Lower leg skin (tissue), 3 donors: ENCODE results near the gene CASS4.

Source experiments
- CTCF ChIP-seq, 3 donors: fragments of 450-650 bp; IDR thresholded peaks; one replicate each; pipeline ENCODE4 v1.5.1; 2016; ENCODE audit warnings: antibody characterized with exemption in 3 of 3, mild to moderate bottlenecking in 3 of 3, moderate library complexity in 2 of 3
- POLR2A ChIP-seq, 2 donors: fragments of 450-650 bp; IDR thresholded peaks; one replicate each; pipeline ENCODE4 v1.6.1; 2016 to 2017; ENCODE audit warnings: antibody characterized with exemption in 2 of 2, mild to moderate bottlenecking in 1 of 2, moderate library complexity in 1 of 2

GRCh38 chr20:56393653-56394052 lies 18.4 kb upstream of the CASS4 start:
- no peak for TF ChIP-seq CTCF (IDR thresholded peaks at IDR 0.05)
- TF ChIP-seq POLR2A (IDR thresholded peaks at IDR 0.05): no peak
